NCI-H1417 treated with DMSO at 0.1 percent for 48 hours (cell line): ENCODE data around the gene TMEM233.
"Not testable (repeated sequence)": the region's sequence is repeated elsewhere in the genome, so short reads cannot be mapped to it uniquely, and the experiment has no call there.

Experiments
- DNase-seq: peaks from one replicate; lab custom pipeline; 2025; lab: John Stamatoyannopoulos, UW

The TMEM233 gene

GRCh38 chr12:119658166-119658565 lies 64.6 kb downstream of the TMEM233 start:
- not testable (repeated sequence) for DNase-seq

- peak; percentile 16 for DNase-seq
These were observed 65.8 kb downstream of the TMEM233 start for GRCh38 chr12:119659289-119659897.

- no peak for DNase-seq
These were observed 66.5 kb downstream of the TMEM233 start for GRCh38 chr12:119660076-119660475.

GRCh38 chr12:119661882-119662281 lies 68.3 kb downstream of the TMEM233 start:
- no peak for DNase-seq

- DNase-seq: no peak
These were observed 71.1 kb downstream of the TMEM233 start for GRCh38 chr12:119664642-119665041.

GRCh38 chr12:119665164-119665929 lies 71.8 kb downstream of the TMEM233 start:
- DNase-seq: no peak

GRCh38 chr12:119666226-119666795 lies 72.7 kb downstream of the TMEM233 start:
- DNase-seq: no peak

- DNase-seq: no peak
These were observed 73.5 kb downstream of the TMEM233 start for GRCh38 chr12:119666900-119667576.

- DNase-seq: peak; percentile 89
These were observed 74.2 kb downstream of the TMEM233 start, which contains the start of gene PRKAB1 for GRCh38 chr12:119667577-119668323. PRKAB1 (plus strand) TSS chr12:119668133; CDS start chr12:119668245, 112 bp downstream.

GRCh38 chr12:119668324-119668841 lies 74.8 kb downstream of the TMEM233 start:
- no peak for DNase-seq

- DNase-seq: no peak
These were observed 76.3 kb downstream of the TMEM233 start for GRCh38 chr12:119669744-119670472.

- DNase-seq: no peak
These were observed 77.5 kb downstream of the TMEM233 start for GRCh38 chr12:119671070-119671469.

- no peak for DNase-seq
These were observed 78.6 kb downstream of the TMEM233 start for GRCh38 chr12:119672194-119672593.

GRCh38 chr12:119673634-119674033 lies 80.1 kb downstream of the TMEM233 start:
- no peak for DNase-seq

GRCh38 chr12:119674560-119674959 lies 81.0 kb downstream of the TMEM233 start:
- no peak for DNase-seq

GRCh38 chr12:119676022-119676421 lies 82.4 kb downstream of the TMEM233 start:
- no peak for DNase-seq

- no peak for DNase-seq
These were observed 83.0 kb downstream of the TMEM233 start for GRCh38 chr12:119676573-119676972.

- no peak for DNase-seq
These were observed 84.9 kb downstream of the TMEM233 start for GRCh38 chr12:119678459-119678858.

- peak; percentile 76 for DNase-seq
These were observed 85.5 kb downstream of the TMEM233 start for GRCh38 chr12:119679081-119679480.

GRCh38 chr12:119679490-119679889 lies 85.9 kb downstream of the TMEM233 start:
- DNase-seq: no peak

- DNase-seq: no peak
These were observed 87.5 kb downstream of the TMEM233 start for GRCh38 chr12:119681111-119681510.
